ENCODE data around the gene PTPRN2. TPM values are rescaled to one million over a fixed set of nuclear protein-coding genes. Genes with fewer than 3 reads are reported as not detected.

Gene PTPRN2
- total and polyA plus RNA-seq, 2 of the 8 experiments (the other 6 are each of a cell fraction or from before 2014, with no cell fraction given), result 2.6 to 4.5 TPM

- Histone ChIP-seq H3K27me3 (replicated peaks in 1 of 4; ENCODE audit: control insufficient read depth in 3 of 4, extremely low read depth in 1 of 4, insufficient read depth in 3 of 4, low read length in 3 of 4) (no peaks in the 10 kb centered on the region), H2BK12ac (ENCODE audit: low read depth, low read length) (no peak overlapping the region), H2BK15ac (ENCODE audit: low read length) (no peak overlapping the region), H2BK120ac (replicated peaks; ENCODE audit: low read depth, low read length) (no peak overlapping the region), H3K4me2 (ENCODE audit: insufficient read depth in 1 of 2, low read depth in 2 of 2, low read length in 2 of 2) (no peak overlapping the region), H3K79me1 (ENCODE audit: low read depth, low read length) (no peaks in the 10 kb centered on the region), H3K23me2 (ENCODE audit: low read depth, low read length) (no peaks in the 10 kb centered on the region), H4K5ac (ENCODE audit: insufficient read length, low read depth, low read length) (no peak overlapping the region), H4K91ac (replicated peaks; ENCODE audit: insufficient read length, low read length) (no peak overlapping the region), H3K9ac (replicated peaks in 1 of 4; ENCODE audit: extremely low read depth in 1 of 4, low read depth in 3 of 4, low read length in 3 of 4) (no peak overlapping the region), H2AFZ (ENCODE audit: low read length) (no peak overlapping the region), H3K36me3 (ENCODE audit: control insufficient read depth in 2 of 4, insufficient read depth in 4 of 4, low read length in 3 of 4) (no peaks in the 10 kb centered on the region), H3K4ac (replicated peaks; ENCODE audit: insufficient read length, low read depth, low read length) (no peak overlapping the region), H3K56ac (replicated peaks; ENCODE audit: insufficient read length, low read depth, low read length) (no peak overlapping the region), H3K4me3 (ENCODE audit: extremely low read depth in 1 of 4, insufficient read depth in 2 of 4, low read depth in 3 of 4, low read length in 4 of 4) (no peak overlapping the region), H2AK5ac (ENCODE audit: low read depth, low read length) (no peak overlapping the region), H3K4me1 (replicated peaks in 1 of 4; ENCODE audit: control insufficient read depth in 3 of 4, insufficient read depth in 4 of 4, low read length in 3 of 4) (no peaks in the 10 kb centered on the region), H4K8ac (ENCODE audit: extremely low read depth, insufficient read depth, low read length) (no peak overlapping the region), H3K9me3 (ENCODE audit: insufficient read depth in 2 of 2, low read depth in 1 of 2, low read length in 1 of 2) (peaks cover 12 to 19% of the 10 kb centered on the region in 2 experiments), H4K20me1 (replicated peaks in 1 of 2; ENCODE audit: control insufficient read depth in 1 of 2, insufficient read depth in 2 of 2, low read length in 2 of 2) (peaks cover 2% of the 10 kb centered on the region in 2 experiments), H3K18ac (ENCODE audit: extremely low read depth, low read length) (no peak overlapping the region), H3K23ac (ENCODE audit: insufficient read length) (no peak overlapping the region), H2BK20ac (ENCODE audit: low read length) (no peak overlapping the region), H3K27ac (ENCODE audit: low read depth, low read length) (no peak overlapping the region), H3K79me2 (ENCODE audit: control insufficient read depth in 1 of 2, insufficient read depth in 2 of 2, low read length in 2 of 2) (no peaks in the 10 kb centered on the region), H3K14ac (ENCODE audit: insufficient read length) (no peak overlapping the region), H2BK5ac (ENCODE audit: low read depth, low read length) (no peak overlapping the region)
- CTCF ChIA-PET (ENCODE audit: partially characterized antibody), result interaction anchor here (0.9 to 2.0 kb wide), 9 partner anchors 11 to 121 kb away, joined by 3 to 6 read pairs (median 4); no protein-coding TSS in a partner anchor
- TF ChIP-seq ASH2L (IDR thresholded peaks at IDR 0.05; ENCODE audit: low read length), result no peak
- no peak for TF ChIP-seq SAP30 (IDR thresholded peaks at IDR 0.05; ENCODE audit: insufficient read depth, insufficient replicate concordance, low read length)
- no peak for TF ChIP-seq POLR2AphosphoS5 (IDR thresholded peaks at IDR 0.05; ENCODE audit: low read depth, low read length)
- TF ChIP-seq EP300 (IDR thresholded peaks at IDR 0.05; ENCODE audit: borderline replicate concordance in 1 of 2, low read depth in 2 of 2, low read length in 2 of 2), result no peak
- FAIRE-seq (no peak), DNase-seq (ENCODE audit: low read depth in 1 of 2, low spot score in 2 of 2) (no peak)
- POLR2A ChIA-PET (ENCODE audit: partially characterized antibody), result interaction anchor here (0.6 kb wide), 1 partner anchor 82 kb away, joined by 3 read pairs; no protein-coding TSS in a partner anchor
- 93% methylated on average over 9 of the region's 9 CpGs; no CpG with 5 or more reads in 1 of the 2 experiments for WGBS, 2 experiments (ENCODE audit: extremely low coverage in 1 of 2, insufficient coverage in 1 of 2, insufficient read length in 1 of 2, insufficient replicate concordance in 2 of 2, low coverage in 1 of 2, low lambda C conversion rate in 2 of 2, missing lambda C conversion rate in 1 of 2)
Measured at GRCh38 chr7:158526531-158526930, 61.1 kb downstream of the PTPRN2 start.

Data from H1 (cell line).